NCI-H748 treated with DMSO at 0.1 percent for 48 hours (cell line): ENCODE measurements around the gene DNAJC17.

ENCODE experiments used
- DNase-seq: peaks from one replicate; lab custom pipeline; 2025; lab: John Stamatoyannopoulos, UW

The DNAJC17 gene

DNA sequence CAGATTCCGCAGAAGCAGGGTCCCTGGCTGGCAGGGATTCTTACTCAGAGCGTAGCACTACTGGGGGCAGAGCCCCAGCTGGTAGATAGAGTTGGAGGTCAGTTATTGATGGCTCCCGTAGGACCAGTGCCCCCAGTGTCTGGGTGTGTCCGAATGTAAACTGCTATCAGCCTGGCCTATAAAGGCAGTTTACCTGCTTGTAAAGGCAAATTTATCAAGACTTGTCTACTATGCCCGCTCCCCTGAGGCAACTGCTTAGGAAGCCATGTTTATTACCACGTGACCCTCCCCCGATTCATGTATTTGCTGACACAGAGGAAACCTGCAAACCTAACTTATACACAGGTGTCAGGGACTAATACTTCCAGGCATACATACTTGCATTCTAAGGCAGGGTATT lies 21.8 kb upstream of the DNAJC17 start:
- DNase-seq, result no peak

DNA sequence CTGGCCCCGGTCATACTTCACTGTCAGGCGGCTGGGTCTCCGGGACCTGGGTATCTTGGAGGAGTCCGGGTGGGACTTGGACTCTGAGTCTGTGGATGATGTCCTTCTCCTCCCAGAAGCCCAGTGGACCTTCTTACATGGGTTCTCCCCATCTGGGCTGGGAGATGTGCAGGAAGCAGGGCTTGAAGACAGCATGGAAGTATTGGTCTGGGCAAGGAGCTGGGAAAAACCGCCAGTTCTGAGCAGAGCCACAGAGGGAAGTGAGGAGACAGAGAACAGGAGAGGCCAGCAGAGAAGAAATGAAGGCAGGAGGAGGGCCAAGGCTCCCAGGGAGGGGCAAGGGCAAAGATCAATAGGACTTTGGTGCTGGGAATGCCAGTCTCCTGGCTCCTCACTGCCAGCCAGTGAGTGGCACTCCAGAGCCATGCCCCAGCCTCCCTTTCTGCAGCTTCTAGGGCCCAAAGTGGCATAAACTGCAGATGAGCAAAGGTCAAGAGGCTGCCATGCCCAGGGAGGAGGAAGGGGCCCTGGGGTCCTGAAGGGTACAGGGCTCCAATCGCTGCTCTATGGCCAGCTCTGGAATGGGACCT lies 21.3 kb upstream of the DNAJC17 start, which contains the start of gene PPP1R14D:
Gene PPP1R14D, minus strand, starts transcription at position 262 of the 590 bp plus-strand sequence. Its CDS starts 67 bp downstream, at position 195.
- DNase-seq, result no peak

DNA sequence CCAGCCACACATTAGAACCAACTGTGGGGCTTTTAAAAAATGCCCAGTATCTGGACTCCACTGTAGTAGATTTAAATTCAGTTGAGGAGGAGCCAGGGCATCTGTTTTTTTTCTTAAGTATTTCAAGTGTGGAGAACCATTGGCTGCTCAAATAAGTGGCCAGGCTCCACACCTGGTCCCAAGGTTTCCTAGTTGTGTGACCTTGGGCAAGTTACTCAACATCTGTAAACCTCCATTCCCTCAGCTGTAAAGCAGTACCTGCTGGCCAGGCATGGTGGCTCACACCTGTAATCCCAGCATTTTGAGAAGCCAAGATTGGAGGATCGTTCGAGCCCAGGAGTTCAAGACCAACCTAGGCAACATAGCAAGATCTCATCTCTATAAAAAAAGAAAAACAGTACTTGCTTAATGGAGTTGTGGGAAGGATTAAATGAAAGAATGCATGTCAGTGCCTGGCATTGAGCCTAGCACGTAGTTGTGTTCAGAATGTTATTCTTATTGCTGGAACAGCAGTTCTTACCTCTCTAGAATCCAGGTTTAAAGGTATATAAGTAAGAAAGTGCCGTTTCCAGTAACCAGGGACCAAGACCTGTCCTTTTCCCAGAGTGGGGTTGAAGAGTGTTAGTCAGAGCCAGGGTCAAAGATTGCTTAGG lies 19.3 kb upstream of the DNAJC17 start:
- DNase-seq, result no peak

DNA sequence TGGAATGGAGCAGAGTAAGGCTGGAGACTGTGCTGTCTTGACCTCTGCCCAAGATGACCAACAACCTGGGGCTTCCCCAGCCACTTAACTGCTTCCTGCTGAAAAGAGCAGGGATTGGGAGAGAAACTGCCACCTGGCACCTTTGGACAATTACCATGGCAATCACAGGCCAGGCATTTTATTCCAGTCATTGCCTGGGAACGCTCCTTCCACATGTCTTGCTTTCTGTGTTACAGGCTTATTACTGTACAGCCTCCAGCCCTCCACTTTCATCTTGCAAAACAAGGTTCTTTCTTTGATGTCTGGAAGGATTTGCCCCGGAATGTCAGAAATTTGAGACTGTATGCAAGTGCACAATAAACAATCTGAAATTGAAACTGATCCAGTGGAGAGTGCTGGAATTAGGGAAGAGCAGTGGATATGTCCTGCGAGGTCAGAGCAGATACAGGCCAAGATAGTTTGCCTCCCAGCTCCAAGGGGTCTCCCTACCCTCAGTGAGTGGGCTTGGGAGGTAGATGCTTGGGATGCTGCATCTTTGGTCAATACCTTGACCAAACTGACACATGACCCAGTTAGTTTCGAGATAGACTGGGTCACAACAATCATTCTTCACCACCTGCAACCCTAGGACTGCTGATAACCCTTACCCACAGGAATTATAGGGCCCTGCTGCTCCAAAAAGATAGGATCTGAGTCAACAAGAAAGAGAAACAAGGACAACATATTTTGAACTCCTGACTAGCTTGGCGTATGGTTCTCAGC lies 18.6 kb upstream of the DNAJC17 start:
- no peak for DNase-seq

DNA sequence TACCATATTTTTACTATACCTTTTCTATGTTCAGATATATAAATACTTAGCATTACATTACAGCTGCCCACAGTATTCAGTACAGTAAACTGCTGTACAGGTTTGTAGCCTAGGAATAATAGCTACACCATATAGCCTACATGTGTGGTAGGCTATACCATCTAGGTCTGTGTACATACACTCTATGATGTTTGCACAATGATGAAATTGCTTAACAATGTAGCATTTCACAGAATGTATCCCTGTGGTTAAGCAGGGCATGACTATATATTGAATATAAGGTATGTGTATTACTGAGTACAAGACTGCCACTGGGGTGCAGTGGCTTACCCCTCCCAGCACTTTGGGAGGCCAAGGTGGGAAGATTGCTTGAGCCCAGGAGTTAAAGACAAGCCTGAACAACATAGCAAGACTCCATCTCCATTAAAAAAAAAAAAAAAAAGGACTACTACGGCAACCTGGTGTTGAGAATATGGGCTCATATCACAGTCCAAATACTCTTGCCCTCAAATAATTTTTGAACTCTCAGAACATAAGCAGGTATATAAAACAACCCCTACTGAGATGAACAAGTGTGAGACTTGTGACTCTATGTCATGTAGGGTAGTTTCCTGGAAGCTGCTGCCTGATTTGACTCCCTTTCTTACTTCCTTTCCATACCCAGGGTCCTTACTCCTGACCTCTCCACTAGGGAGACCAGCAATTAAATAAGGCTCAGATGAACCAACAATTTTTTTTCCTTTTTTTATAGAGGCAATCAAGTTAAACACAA lies 16.5 kb upstream of the DNAJC17 start:
- peak; percentile 2 for DNase-seq

DNA sequence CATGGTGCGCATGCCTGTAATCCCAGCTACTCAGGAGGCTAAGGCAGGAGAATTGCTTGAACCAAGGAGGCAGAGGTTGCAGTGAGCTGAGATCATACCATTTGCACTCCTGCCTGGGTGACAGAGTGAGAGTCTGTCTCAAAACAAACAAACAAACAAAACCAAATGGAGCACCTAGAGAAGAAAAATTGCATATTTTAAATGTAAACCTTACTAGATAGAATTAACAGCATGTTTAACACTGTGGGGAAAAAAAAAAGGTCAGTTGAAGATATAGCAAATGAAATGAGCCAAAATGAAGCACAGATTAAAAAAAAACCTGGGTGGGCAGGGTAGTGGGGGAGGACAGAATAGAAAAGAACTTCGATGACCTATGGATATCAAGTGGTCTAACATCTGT lies 13.9 kb upstream of the DNAJC17 start:
- no peak for DNase-seq

DNA sequence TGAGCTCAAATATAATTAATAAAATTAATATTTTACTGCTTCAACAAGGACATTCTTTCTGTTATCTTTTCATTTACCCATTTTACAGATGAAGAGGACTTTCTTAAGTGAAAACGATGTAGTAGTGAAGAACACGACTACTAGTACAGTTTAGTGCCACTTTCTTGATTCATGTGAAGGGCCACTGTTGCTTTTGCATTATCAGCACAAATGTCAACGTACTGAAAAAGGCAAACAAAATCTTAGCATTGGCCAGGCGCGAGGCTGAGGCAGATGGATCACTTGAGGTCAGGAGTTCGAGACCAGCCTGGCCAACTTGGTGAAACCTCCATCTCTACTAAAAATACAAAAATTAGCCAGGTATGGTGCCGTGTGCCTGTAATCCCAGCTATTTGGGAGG lies 11.8 kb upstream of the DNAJC17 start:
- no peak for DNase-seq

DNA sequence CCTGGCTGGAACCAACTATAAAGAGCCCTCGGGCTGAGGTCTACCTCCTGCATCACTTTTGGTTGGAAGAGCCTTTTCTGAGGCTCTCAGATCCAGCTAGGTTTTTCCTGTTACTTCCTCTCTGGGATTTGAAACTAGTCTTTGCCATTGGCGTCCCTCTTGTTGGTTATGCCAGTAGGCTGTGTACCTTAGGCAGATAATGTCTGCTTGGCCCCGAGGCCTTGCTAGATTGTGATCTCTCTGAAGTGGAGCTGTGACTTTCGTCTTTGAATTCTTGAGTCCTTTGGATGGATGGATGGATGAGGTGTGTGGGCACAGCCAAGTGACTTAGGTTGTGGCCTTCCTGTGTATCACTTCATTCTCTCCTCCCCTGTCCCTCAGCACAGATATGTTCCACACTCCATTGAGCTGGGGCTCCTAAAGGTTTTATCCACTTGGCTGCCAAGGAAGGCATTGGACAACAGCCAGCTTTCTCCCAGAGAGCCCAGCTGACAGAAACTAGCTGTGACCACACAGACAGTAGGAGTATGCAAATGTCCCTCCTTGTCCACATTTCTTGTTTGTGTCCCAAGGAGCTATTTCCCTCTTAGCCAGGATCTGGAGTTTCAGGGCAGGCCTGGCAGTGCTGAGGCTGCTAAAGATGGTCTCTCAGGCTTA lies 7.9 kb upstream of the DNAJC17 start:
- DNase-seq, result no peak

DNA sequence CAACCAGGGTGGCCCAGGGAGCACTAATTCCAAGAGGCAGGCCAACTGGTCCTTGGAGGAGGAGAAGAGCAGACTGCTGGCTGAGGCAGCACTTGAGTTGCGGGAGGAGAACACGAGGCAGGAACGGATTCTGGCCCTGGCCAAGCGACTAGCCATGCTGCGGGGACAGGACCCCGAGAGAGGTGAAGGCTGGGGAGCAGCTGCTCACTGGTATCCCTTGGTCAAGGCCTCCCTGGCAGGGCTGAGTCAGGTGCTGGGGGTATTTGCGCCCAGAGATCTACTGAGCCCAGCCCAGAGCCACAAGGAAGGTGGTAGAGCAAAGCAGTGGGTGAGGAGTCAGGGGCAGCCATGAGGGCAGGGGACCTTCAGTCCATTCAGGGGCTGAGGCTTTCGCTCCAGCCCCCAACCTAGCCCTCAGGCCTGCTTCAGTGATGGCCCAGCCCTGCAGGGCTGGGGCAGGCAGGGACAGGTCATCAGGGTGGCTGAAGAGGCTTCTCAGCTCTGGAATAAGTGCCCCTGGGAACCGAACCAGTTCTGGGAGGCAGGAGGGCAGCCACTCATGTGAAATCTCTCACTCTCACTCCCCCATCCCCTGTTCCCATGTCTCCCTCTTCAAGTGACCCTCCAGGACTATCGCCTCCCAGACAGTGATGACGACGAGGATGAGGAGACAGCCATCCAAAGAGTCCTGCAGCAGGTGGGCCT lies 5.6 kb upstream of the DNAJC17 start:
- no peak for DNase-seq

DNA sequence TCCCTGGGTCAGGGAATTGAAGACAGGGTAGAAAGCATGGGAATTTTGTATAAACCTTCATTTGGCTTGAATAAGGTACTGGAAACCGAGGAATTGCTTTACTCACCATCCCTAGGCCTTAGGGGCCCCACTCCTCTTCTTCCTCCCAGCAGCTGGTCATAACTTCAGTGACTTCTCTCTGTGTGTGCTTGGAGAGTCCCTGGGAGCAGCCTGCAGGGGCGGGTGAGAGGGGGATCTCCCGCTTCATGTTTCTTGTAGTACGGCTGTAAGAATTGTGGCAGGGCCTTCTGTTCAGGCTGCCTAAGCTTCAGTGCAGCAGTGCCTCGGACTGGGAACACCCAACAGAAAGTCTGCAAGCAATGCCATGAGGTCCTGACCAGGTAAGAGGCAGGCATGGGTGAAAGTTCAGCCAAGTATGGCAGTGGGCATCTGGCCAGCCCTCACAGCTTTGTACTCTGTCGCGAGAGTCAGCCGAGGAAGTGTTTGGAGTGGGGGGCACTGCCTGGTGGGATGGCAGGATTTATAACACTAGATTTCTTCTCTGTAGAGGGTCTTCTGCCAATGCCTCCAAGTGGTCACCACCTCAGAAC lies 1.7 kb upstream of the DNAJC17 start:
- no peak for DNase-seq

DNA sequence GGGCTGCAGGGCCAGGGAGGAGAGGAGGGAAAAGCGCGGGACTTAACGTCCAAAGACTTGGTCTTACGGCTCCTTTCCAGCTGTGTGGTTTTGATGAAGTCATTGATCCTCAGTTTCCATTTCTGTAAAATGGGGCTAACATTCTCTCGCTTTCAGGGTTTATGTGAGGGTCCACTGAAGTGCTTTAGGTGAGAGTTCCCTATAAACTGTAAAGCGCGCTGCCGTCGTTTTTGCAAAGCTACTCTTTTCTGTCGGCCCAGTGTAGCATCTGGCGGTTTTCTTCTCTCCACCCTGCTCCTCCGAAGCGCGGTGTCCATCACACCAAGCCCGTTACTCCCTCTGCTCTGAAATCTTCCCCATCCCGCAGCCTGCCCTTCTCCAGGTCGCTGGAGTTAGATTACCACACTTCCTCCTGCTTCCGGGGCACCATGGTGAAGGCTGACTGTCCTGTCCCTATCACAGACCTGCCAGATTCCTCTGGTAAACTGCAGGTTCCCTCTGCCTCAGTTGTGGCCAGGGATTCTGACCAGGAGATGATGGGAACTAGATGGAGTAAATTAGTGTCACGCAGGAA lies 702 bp upstream of the DNAJC17 start:
- DNase-seq, result no peak

DNA sequence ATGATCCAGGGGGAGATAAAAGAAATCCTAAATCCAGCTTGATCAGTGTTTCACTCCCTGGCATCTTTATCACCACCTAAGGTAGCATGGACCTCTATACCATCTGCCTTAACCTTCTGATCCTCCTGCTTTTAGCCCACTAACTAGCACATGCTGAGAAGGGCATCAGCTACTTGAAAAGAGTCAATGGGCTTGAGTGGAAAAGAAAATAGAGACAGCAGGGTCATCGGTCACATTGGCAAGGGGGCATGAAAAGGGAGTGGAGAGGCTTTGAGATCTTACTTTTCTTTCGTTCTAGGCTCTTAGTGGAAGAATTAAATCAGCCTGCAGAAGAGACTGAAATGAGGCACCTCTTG lies 623 bp downstream of the DNAJC17 start:
- DNase-seq, result no peak

DNA sequence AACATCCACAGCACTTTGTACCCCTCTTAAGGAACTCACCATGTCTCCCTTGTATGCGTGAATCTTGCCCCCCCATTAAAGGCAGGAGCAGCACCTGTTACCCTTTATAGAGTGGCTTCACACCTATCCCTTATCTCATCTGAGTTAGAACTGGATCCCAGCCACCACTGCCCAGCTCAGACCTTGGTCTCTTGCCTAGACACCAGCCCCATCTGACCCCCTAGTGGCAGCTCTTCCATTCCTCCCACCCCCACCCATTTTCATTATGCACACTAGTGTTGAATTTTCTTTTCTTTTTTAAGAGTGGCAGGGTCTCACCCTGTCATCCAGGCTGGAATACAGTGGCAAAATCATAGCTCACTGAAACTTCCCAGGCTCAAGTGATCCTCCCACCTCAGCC lies 3.6 kb downstream of the DNAJC17 start:
- no peak for DNase-seq

DNA sequence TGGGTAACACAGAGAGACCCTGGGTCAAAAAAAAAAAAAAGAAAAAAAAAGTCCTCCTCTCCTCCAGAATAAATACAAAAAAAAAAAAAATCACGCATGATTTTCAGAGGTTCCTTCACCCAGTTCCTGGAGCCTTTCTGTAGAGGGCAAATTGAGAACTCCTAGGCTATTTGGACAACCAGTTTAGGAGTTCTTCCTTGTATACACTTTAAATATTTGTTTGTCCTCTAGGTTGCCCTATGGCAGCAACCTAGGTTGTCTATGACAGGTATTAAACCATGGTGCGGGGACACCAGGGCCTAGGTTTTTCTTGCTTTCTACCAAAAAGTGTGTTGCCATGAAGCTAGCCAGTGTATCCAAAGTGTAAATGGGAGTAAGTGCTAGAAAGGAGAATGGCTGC lies 4.2 kb downstream of the DNAJC17 start:
- DNase-seq, result no peak

DNA sequence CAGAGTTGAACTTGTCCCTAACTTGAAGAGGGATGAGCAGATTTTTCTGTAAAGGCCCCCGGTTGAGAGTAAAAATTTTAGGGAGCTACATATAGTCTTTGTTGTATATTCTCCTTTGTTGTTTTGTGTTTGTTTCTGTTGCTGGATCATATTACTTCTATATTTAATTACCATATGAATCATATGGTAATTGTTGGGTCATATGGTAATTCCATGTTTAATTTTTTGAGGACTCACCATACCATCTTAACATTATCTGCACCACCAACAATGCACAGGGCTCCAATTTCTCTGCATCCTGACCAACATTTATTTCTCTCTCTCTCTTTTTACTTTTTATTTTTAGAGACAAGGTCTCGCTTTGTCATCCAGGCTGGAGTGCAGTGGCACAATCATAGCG lies 7.8 kb downstream of the DNAJC17 start:
- no peak for DNase-seq

DNA sequence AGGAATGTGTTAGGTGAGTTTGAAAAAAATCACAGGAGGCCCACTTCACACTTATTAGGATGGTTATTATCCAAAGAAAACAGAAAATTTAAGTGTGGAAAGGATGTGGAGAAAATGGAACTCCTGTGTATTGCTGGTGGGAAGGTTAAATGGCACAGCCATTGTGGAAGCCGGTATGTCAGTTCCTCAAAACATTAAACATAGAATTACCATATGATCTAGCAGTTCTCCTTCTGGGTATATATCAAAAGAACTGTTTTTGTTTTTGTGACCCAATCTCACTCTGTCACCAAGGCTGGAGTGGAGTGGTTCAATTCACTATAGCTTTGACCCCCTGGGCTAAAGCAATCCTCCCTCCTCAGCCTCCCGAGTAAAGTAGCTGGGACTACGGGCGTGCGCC lies 10.8 kb downstream of the DNAJC17 start:
- no peak for DNase-seq

DNA sequence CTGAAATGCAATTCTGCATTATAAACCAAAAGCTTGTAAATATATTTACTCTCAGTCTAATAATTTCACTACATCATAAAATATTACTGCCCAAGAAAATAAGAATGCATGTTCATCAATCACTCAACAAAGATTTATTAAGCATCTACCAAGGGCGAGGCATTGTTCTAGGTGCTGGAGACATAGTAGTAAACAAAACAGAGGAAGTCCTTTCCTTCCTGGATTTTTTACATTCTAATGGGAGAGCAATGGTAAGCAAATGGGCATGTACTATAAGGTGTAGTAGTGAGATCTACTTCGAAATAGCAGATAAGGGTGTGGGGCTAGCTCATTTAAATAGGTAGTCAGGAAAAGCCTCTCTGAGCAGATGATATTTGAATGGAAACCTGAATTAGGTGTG lies 11.2 kb downstream of the DNAJC17 start:
- no peak for DNase-seq

DNA sequence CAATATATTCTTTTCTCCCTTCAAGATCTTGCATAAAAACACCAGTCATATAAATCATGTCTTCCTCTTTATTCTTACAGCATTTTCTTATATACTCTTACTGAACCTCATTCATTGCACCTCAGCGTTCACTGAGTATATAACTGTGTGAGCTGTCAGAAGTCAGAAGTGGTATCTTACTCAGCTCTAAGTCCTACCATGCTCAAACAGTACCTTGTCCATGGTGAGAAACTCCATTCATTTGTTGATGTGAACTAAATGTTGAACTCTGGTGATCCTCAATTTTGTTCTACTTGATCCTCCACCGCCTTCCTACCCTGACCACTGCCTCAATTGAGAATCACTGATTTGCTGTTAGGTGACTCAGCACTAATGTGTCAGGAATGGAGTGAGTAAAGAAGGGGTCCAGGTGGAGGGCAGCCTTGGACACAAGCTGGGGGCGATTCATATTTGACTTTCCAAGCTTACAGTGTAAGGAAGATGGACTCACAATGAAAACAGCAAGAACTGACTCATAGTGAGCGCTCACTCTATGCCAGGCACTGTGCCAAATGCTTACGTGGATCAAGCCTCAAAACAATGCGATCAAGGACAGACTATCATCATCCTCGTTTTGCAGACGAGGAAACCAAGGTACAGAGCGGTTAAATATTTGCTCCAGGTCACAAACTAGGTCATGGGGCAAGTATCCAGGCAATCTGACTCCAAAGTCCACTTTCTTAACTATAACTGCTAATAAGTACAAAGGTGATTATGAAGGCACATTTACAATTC lies 13.9 kb downstream of the DNAJC17 start:
- DNase-seq, result no peak

DNA sequence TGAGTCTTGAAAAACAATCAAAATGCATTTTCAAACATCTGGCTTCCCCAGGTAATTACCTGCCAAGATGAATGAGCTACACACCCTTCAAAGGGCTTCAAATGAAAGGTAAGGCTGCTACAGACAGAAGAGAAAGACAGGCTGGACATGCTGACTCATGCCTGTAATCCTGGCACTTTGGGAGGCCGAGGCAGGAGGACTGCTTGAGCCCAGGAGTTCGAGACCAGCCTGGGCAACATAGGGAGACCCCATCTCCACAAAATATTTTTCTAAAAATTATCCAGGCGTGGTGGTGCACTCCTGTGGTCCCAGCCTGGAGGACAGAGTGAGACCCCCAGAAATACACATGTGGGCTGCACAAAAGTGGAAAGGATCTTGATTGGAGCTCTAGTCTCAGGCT lies 14.9 kb downstream of the DNAJC17 start:
- no peak for DNase-seq

DNA sequence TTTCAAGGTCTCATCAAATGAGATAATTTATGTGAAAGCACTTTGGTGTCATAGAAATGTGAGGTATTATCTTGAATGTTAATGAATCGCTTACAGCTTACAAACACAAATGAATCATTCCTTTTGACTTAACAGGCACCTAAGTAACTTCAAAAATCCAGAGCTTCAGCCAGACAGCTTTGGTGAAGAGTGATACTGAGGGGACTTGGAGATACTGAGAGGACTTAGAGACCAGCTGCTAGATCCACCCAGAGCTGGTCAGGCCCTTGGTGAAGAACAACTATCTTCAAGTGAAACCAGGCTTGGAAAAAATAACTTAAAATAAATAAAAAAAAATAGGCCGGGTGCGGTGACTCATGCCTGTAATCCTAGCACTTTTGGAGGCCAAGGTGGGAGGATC lies 16.6 kb downstream of the DNAJC17 start:
- DNase-seq, result no peak
